BJ (cell line): ENCODE results near the gene GPR148. TPM values are rescaled to one million over a fixed set of nuclear protein-coding genes. Genes with fewer than 3 reads are reported as not detected.

Experiments used
- CTCF ChIA-PET: fragments of 350-600 bp; formaldehyde crosslinking; extraction: SDS; loops from one replicate; lab custom pipeline; 2021; ENCODE audit warnings: antibody characterized with exemption, inconsistent platforms; lab: Yijun Ruan, JAX
- POLR2A ChIA-PET: fragments of 300-600 bp; sonication (Branson Sonifier 250); formaldehyde crosslinking; extraction: SDS; loops from one replicate; lab custom pipeline; 2021; ENCODE audit warnings: antibody characterized with exemption; lab: Charles Lee
- DNase-seq: peaks from one replicate; pipeline ENCODE4 v3.0.0-alpha.2; 2011; ENCODE audit warnings: low read depth
- H3K27me3 ChIP-seq: 2 replicates; pipeline ENCODE4 v1.6.0; 2011; ENCODE audit warnings: low read length; ENCODE audit not compliant: control insufficient read depth, insufficient read depth
- H3K36me3 ChIP-seq: 2 replicates; pipeline ENCODE4 v1.5.1; 2011; ENCODE audit warnings: low read length; ENCODE audit not compliant: control insufficient read depth, insufficient read depth
- H3K4me3 ChIP-seq: 2 replicates; pipeline ENCODE4 v1.5.1; 2011; ENCODE audit warnings: low read depth, mild to moderate bottlenecking, control low read depth, low read length
- CTCF ChIP-seq: IDR thresholded peaks from 2 replicates; pipeline ENCODE4 v1.5.1; 2011; ENCODE audit warnings: low read depth, mild to moderate bottlenecking, control low read depth, inconsistent platforms, low read length, moderate library complexity; ENCODE audit not compliant: insufficient read depth
- polyA plus RNA-seq: library from polyadenylated mRNA; depleted of rRNA; stranded (reverse); fragments of >200 nt; gene quantifications from 2 replicates; pipeline ENCODE4 v1.2.3, GENCODE V29; 2011

Gene GPR148
- polyA plus RNA-seq, 1 experiment = not detected

GRCh38 chr2:130759906-130760753 lies 31.3 kb downstream of the GPR148 start:
- POLR2A ChIA-PET = no interaction called here
- CTCF ChIA-PET = interaction anchor here (0.9 kb wide), 1 partner anchor 37 kb away, joined by 3 read pairs; no protein-coding TSS in a partner anchor
- no peak for TF ChIP-seq CTCF
- H3K27me3 ChIP-seq = peaks cover 1% of the 10 kb centered on the region
- H3K36me3 ChIP-seq = no peaks in the 10 kb centered on the region
- DNase-seq = no peak
- H3K4me3 ChIP-seq = no peak overlapping the region

- ChIA-PET POLR2A (no interaction called here), CTCF (no interaction called here)
- TF ChIP-seq CTCF = no peak
- no peak for DNase-seq
- Histone ChIP-seq H3K27me3 (no peaks in the 10 kb centered on the region), H3K4me3 (no peak overlapping the region), H3K36me3 (no peaks in the 10 kb centered on the region)
Observed at GRCh38 chr2:130760754-130761751, 32.2 kb downstream of the GPR148 start.

GRCh38 chr2:130762031-130762909 lies 33.4 kb downstream of the GPR148 start:
- CTCF ChIA-PET = interaction anchor here (1.0 kb wide), 1 partner anchor 35 kb away, joined by 3 read pairs; no protein-coding TSS in a partner anchor
- POLR2A ChIA-PET = no interaction called here
- no peaks in the 10 kb centered on the region for H3K27me3 ChIP-seq
- H3K4me3 ChIP-seq = no peak overlapping the region
- no peaks in the 10 kb centered on the region for H3K36me3 ChIP-seq
- DNase-seq = no peak
- no peak for TF ChIP-seq CTCF

GRCh38 chr2:130762910-130763385 lies 34.1 kb downstream of the GPR148 start:
- no peak for TF ChIP-seq CTCF
- H3K4me3 ChIP-seq = no peak overlapping the region
- H3K27me3 ChIP-seq = no peaks in the 10 kb centered on the region
- DNase-seq = no peak
- no peaks in the 10 kb centered on the region for H3K36me3 ChIP-seq
- POLR2A ChIA-PET = no interaction called here
- CTCF ChIA-PET = no interaction called here
